PC-9 (cell line): ENCODE results near the gene CASP4.

Source experiments
- EZH2 ChIP-seq: fragments of 200-600 bp; sonication (generic); IDR thresholded peaks from 2 replicates; pipeline ENCODE4 v1.8.0; 2017; ENCODE audit warnings: antibody characterized with exemption, low read depth
- TF ChIP-seq, protein P1 (sequence below): fragments of 200-600 bp; sonication (generic); conservative IDR thresholded peaks from 2 replicates; pipeline ENCODE4 v1.6.1; 2017; ENCODE audit warnings: mixed run types, antibody characterized with exemption, mild to moderate bottlenecking, moderate library complexity

DNA sequence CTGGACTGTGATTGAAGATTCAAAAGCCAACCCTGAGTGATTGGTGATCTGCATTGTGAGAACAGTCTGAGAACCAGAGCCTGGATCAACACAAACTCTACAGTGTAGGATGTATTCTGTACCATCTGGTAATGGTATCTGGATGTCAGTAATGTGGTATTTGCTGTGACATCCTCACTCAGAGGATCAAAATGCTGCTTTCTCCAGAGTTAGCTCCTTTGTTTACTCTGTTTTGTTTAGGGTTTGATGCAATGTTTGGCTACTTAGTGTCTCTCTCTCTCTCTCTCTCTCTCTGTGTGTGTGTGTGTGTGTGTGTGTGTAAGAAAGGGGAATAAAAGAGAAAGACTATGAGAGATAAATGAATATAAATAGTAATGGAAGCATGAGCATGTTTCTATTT lies 24.3 kb downstream of the CASP4 start:
- TF ChIP-seq EZH2, result no peak
- TF ChIP-seq, protein P1, sequence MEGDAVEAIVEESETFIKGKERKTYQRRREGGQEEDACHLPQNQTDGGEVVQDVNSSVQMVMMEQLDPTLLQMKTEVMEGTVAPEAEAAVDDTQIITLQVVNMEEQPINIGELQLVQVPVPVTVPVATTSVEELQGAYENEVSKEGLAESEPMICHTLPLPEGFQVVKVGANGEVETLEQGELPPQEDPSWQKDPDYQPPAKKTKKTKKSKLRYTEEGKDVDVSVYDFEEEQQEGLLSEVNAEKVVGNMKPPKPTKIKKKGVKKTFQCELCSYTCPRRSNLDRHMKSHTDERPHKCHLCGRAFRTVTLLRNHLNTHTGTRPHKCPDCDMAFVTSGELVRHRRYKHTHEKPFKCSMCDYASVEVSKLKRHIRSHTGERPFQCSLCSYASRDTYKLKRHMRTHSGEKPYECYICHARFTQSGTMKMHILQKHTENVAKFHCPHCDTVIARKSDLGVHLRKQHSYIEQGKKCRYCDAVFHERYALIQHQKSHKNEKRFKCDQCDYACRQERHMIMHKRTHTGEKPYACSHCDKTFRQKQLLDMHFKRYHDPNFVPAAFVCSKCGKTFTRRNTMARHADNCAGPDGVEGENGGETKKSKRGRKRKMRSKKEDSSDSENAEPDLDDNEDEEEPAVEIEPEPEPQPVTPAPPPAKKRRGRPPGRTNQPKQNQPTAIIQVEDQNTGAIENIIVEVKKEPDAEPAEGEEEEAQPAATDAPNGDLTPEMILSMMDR, result no peak
